Stimulated activated CD4-positive, alpha-beta T cell treated with anti-CD3 and anti-CD28 coated beads, Interleukin-4, amount 100 ng/mL, for 1 hour (primary cell): ENCODE measurements around the gene SEL1L2.

ENCODE experiments used
- DNase-seq: peaks from one replicate; pipeline ENCODE4 v3.0.0-alpha.2; 2020

The SEL1L2 gene

GRCh38 chr20:13863244-13863643 is 127.2 kb downstream of the SEL1L2 start:
- no peak for DNase-seq

GRCh38 chr20:13862245-13862644 is 128.2 kb downstream of the SEL1L2 start:
- no peak for DNase-seq

GRCh38 chr20:13858871-13859270 is 131.5 kb downstream of the SEL1L2 start:
- no peak for DNase-seq

- DNase-seq, result no peak
Measured at GRCh38 chr20:13858439-13858838, 132.0 kb downstream of the SEL1L2 start.

GRCh38 chr20:13857961-13858360 is 132.5 kb downstream of the SEL1L2 start:
- no peak for DNase-seq

- DNase-seq, result no peak
Measured at GRCh38 chr20:13857304-13857703, 133.1 kb downstream of the SEL1L2 start.

GRCh38 chr20:13856354-13856753 is 134.1 kb downstream of the SEL1L2 start:
- DNase-seq, result no peak

- DNase-seq, result no peak
Measured at GRCh38 chr20:13855613-13856012, 134.8 kb downstream of the SEL1L2 start.

GRCh38 chr20:13852306-13852705 is 138.1 kb downstream of the SEL1L2 start:
- no peak for DNase-seq

- DNase-seq, result no peak
Measured at GRCh38 chr20:13851279-13851678, 139.1 kb downstream of the SEL1L2 start.

- DNase-seq, result no peak
Measured at GRCh38 chr20:13844296-13844695, 146.1 kb downstream of the SEL1L2 start.

- no peak for DNase-seq
Measured at GRCh38 chr20:13841206-13841605, 149.2 kb downstream of the SEL1L2 start.

- DNase-seq, result no peak
Measured at GRCh38 chr20:13840093-13840465, 150.3 kb downstream of the SEL1L2 start.

- no peak for DNase-seq
Measured at GRCh38 chr20:13839421-13840092, 150.9 kb downstream of the SEL1L2 start.

GRCh38 chr20:13838664-13839063 is 151.8 kb downstream of the SEL1L2 start:
- no peak for DNase-seq

GRCh38 chr20:13831476-13831875 is 158.9 kb downstream of the SEL1L2 start:
- no peak for DNase-seq

- DNase-seq, result no peak
Measured at GRCh38 chr20:13825465-13825864, 164.9 kb downstream of the SEL1L2 start.

GRCh38 chr20:13824459-13824858 is 166.0 kb downstream of the SEL1L2 start:
- no peak for DNase-seq

GRCh38 chr20:13822459-13822858 is 168.0 kb downstream of the SEL1L2 start:
- no peak for DNase-seq

GRCh38 chr20:13821876-13822275 is 168.5 kb downstream of the SEL1L2 start:
- DNase-seq, result no peak

GRCh38 chr20:13819885-13820645 is 170.3 kb downstream of the SEL1L2 start:
- no peak for DNase-seq

- DNase-seq, result no peak
Measured at GRCh38 chr20:13817342-13817741, 173.1 kb downstream of the SEL1L2 start.

GRCh38 chr20:13816757-13817156 is 173.7 kb downstream of the SEL1L2 start:
- DNase-seq, result no peak

- DNase-seq, result no peak
Measured at GRCh38 chr20:13814672-13815071, 175.7 kb downstream of the SEL1L2 start.

- DNase-seq, result no peak
Measured at GRCh38 chr20:13813910-13814309, 176.5 kb downstream of the SEL1L2 start.
